Urinary bladder (tissue), 4 donors: ENCODE data around the gene C11orf21. TPM values are rescaled to one million over a fixed set of nuclear protein-coding genes. Genes with fewer than 3 reads are reported as not detected.
A peak's percentile ranks its signal among the peaks of the same experiment; 100 is the strongest.

Source experiments
- DNase-seq: peaks from one replicate; pipeline ENCODE4 v3.0.0-alpha.2; 2015; ENCODE audit errors: extremely low spot score
- H3K27ac ChIP-seq: one replicate; pipeline ENCODE4 v1.5.1; 2013; ENCODE audit warnings: low read depth, mild to moderate bottlenecking, moderate library complexity
- H3K36me3 ChIP-seq: one replicate; pipeline ENCODE4 v1.6.1; 2013; ENCODE audit warnings: mild to moderate bottlenecking, moderate library complexity; ENCODE audit not compliant: insufficient read depth
- H3K4me1 ChIP-seq: one replicate; pipeline ENCODE4 v1.6.1; 2013; ENCODE audit warnings: mild to moderate bottlenecking, moderate library complexity; ENCODE audit not compliant: insufficient read depth
- H3K4me3 ChIP-seq: one replicate; pipeline ENCODE4 v1.5.1; 2013; ENCODE audit warnings: low read depth, low read length
- WGBS: extraction: QIAGEN DNeasy Blood & Tissue Kit; methylation state at CpG from one replicate; pipeline ENCODE4 v1.1.7; 2013; 5-methylcytosine and 5-hydroxymethylcytosine counted together
- polyA plus RNA-seq: library from polyadenylated mRNA; stranded (reverse); fragments of 200-250 nt; gene quantifications from one replicate; pipeline ENCODE4 v1.2.3, GENCODE V29; 2013
- total RNA-seq: library from RNA; depleted of rRNA; stranded (reverse); fragments of >200 nt; gene quantifications from one replicate; pipeline ENCODE4 v1.2.3, GENCODE V29; 2014
- donor health status: healthy with polysubstance abuse.
- donor health status: healthy.

Gene C11orf21
- total and polyA plus RNA-seq, 2 donors: 0.42 to 0.60 TPM

- Histone ChIP-seq H3K4me1 (no peaks in the 10 kb centered on the region), H3K4me3 (no peak overlapping the region), H3K27ac (no peak overlapping the region), H3K36me3 (no peaks in the 10 kb centered on the region)
- DNase-seq: no peak
- WGBS: 82% methylated on average over 21 of the region's 21 CpGs
These were observed 29.3 kb downstream of the C11orf21 start for GRCh38 chr11:2272228-2272945.

GRCh38 chr11:2271327-2272227 is 30.1 kb downstream of the C11orf21 start:
- no peak overlapping the region for H3K27ac ChIP-seq
- no peak for DNase-seq
- 28% methylated on average over 45 of the region's 45 CpGs for WGBS
- H3K36me3 ChIP-seq: no peaks in the 10 kb centered on the region
- H3K4me3 ChIP-seq: no peak overlapping the region
- no peaks in the 10 kb centered on the region for H3K4me1 ChIP-seq

- no peak overlapping the region for H3K27ac ChIP-seq
- no peaks in the 10 kb centered on the region for H3K36me3 ChIP-seq
- no peaks in the 10 kb centered on the region for H3K4me1 ChIP-seq
- H3K4me3 ChIP-seq: no peak overlapping the region
- no peak for DNase-seq
- 1% methylated on average over 28 of the region's 28 CpGs for WGBS
These were observed 30.7 kb downstream of the C11orf21 start for GRCh38 chr11:2271077-2271326.

GRCh38 chr11:2270322-2271076 is 31.2 kb downstream of the C11orf21 start, which contains the start of gene ASCL2:
ASCL2 (minus strand) TSS chr11:2270588; CDS start chr11:2270332, 256 bp downstream.
- no peak for DNase-seq
- under 1% methylated on average over 89 of the region's 89 CpGs for WGBS
- Histone ChIP-seq H3K4me3 (peak within 1 kb of the TSS; percentile 42), H3K36me3 (no peaks in the 10 kb centered on the region), H3K4me1 (no peaks in the 10 kb centered on the region), H3K27ac (peak within 1 kb of the TSS; percentile 75)

- DNase-seq: no peak
- H3K27ac ChIP-seq: peak overlapping the region; percentile 75
These were observed 32.0 kb downstream of the C11orf21 start for GRCh38 chr11:2269601-2270321.

GRCh38 chr11:2268729-2269600 is 32.8 kb downstream of the C11orf21 start:
- no peak for DNase-seq
- 1% methylated on average over 89 of the region's 89 CpGs for WGBS
- Histone ChIP-seq H3K27ac (peak overlapping the region; percentile 61), H3K4me3 (peak overlapping the region; percentile 42), H3K4me1 (no peaks in the 10 kb centered on the region), H3K36me3 (no peaks in the 10 kb centered on the region)

More at GRCh38 chr11:2269601-2270321, 32.0 kb downstream of the C11orf21 start:
- H3K36me3 ChIP-seq: no peaks in the 10 kb centered on the region
- H3K4me1 ChIP-seq: no peaks in the 10 kb centered on the region
- WGBS: under 1% methylated on average over 103 of the region's 104 CpGs
- peak overlapping the region; percentile 42 for H3K4me3 ChIP-seq

- Histone ChIP-seq H3K36me3 (no peaks in the 10 kb centered on the region), H3K4me3 (no peak overlapping the region), H3K27ac (no peak overlapping the region), H3K4me1 (no peaks in the 10 kb centered on the region)
- 75% methylated on average over 26 of the region's 26 CpGs for WGBS
- DNase-seq: no peak
These were observed 33.6 kb downstream of the C11orf21 start for GRCh38 chr11:2267851-2268728.

GRCh38 chr11:2267306-2267850 is 34.3 kb downstream of the C11orf21 start:
- DNase-seq: no peak
- WGBS: 83% methylated on average over 12 of the region's 12 CpGs
- H3K27ac ChIP-seq: no peak overlapping the region
- no peaks in the 10 kb centered on the region for H3K4me1 ChIP-seq
- no peak overlapping the region for H3K4me3 ChIP-seq
- no peaks in the 10 kb centered on the region for H3K36me3 ChIP-seq

- 92% methylated on average over 26 of the region's 26 CpGs for WGBS
- no peak for DNase-seq
- Histone ChIP-seq H3K36me3 (no peaks in the 10 kb centered on the region), H3K4me1 (no peaks in the 10 kb centered on the region), H3K27ac (no peak overlapping the region), H3K4me3 (no peak overlapping the region)
These were observed 35.0 kb downstream of the C11orf21 start for GRCh38 chr11:2266586-2267305.

- Histone ChIP-seq H3K4me1 (no peaks in the 10 kb centered on the region), H3K27ac (peak overlapping the region; percentile 18), H3K36me3 (no peaks in the 10 kb centered on the region), H3K4me3 (no peak overlapping the region)
- 77% methylated on average over 24 of the region's 24 CpGs for WGBS
- DNase-seq: no peak
These were observed 35.7 kb downstream of the C11orf21 start for GRCh38 chr11:2265854-2266585.
